GM21390 (cell line): ENCODE measurements around the gene SSH3.

Experiments
- ATAC-seq: cut with Tn5 transposase; IDR thresholded peaks from one replicate; pipeline ENCODE4 v1.9.1; 2021; ENCODE audit not compliant: unreplicated experiment

SSH3 gene

DNA sequence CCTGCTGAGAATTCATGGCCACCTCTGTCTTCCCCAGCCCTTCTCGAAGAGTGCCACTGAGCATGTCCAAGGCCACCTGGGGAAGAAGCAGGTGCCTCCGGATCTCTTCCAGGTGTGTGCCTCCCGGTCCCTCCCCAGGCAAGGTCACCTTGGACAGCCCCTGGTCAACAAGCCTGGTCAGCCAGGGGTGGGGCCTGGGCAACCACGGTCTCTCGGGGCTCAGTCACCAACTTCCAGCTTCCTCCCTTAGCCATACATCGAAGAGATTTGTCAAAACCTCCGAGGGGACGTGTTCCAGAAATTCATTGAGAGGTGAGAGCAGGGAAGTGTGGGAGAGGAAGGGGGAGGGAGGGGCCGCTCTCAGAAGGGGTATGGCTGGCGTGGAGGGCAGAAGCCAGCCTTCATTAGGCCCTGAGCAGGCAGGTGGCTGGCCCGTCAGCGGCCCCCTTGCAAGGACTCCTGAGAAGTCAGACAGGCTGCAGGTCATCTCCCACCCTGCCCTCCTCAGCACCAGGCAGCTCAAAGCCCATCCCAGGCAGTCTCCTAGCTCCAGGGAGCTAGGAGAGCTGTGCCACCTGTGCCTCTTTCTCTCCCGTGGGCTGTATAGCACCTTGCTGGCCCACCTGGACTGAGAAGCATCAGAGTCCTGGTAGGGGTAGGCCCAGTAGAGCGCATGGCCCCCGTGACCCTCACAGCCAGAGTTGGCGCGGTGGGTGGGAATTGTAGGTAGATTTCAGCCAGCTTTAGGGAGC lies 23.6 kb upstream of the SSH3 start:
- ATAC-seq, result no peak

GRCh38 chr11:67280341-67280787 lies 23.0 kb upstream of the SSH3 start:
- ATAC-seq, result no peak

GRCh38 chr11:67280788-67281551 lies 22.4 kb upstream of the SSH3 start:
- ATAC-seq, result no peak

DNA sequence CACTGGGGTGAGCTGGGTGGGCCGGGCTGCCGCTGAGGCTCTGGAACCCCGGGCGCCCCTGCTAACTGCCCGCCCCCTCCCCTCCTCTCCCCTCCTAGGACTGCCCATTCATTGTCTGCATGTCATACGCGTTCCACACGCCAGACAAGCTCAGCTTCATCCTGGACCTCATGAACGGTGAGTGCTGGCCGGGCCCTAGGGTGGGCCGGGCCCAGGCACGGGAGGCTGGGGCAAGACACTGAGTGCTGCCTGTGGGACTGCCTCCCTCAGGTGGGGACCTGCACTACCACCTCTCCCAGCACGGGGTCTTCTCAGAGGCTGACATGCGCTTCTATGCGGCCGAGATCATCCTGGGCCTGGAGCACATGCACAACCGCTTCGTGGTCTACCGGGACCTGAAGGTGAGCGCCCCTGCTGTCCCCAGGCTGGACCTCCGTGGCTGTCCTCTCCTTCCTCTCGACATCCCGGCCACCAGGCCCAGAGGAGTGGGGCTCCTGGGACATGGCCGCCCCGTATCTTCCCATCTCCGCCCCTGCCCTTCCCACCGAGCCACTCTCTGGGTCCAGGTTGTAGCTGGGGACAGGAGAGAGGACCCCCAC lies 21.7 kb upstream of the SSH3 start:
- no peak for ATAC-seq

DNA sequence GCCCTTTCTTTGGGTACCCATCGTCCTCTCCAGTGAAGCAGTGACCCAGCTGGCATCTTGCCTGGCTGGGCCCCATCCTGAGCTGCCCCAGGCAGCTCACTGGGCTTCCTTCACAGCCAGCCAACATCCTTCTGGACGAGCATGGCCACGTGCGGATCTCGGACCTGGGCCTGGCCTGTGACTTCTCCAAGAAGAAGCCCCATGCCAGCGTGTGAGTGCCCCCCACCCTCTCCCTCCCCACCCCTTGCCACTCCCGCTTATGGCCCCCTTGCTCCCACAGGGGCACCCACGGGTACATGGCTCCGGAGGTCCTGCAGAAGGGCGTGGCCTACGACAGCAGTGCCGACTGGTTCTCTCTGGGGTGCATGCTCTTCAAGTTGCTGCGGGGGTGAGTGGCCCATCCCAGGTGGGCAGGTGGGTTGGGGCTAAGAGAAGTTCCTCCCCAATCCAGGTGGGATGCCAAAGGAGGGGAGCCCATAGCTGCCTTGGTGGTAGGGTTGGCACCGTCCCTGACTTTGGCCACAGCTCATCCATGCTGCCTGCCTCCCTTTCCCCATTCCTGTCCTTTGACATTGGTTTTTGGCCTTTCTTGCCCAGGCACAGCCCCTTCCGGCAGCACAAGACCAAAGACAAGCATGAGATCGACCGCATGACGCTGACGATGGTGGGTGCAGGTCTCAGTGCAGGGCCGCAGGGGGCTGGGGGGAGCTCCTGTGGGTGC lies 21.0 kb upstream of the SSH3 start:
- no peak for ATAC-seq

DNA sequence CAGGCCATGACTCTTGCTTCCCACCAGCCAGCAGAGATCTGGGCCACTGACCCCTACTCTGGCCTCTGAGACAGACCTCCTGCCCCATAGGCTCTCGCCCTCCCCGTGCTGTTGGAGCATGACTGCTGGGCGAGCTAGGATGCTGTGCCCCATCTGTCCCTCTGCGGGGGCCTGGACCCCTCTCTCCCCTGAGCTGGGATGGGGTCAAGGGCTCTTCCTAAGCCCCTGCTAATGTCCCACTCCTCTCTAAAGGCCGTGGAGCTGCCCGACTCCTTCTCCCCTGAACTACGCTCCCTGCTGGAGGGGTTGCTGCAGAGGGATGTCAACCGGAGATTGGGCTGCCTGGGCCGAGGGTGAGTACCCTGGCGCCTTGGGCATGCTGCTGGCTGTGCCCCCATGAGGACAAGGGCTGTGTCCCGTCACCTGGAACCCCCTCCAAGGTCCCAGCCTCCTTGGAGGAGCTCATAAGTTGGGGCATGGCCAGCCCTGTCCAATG lies 20.4 kb upstream of the SSH3 start:
- no peak for ATAC-seq

GRCh38 chr11:67283481-67283963 lies 19.8 kb upstream of the SSH3 start:
- ATAC-seq, result no peak

DNA sequence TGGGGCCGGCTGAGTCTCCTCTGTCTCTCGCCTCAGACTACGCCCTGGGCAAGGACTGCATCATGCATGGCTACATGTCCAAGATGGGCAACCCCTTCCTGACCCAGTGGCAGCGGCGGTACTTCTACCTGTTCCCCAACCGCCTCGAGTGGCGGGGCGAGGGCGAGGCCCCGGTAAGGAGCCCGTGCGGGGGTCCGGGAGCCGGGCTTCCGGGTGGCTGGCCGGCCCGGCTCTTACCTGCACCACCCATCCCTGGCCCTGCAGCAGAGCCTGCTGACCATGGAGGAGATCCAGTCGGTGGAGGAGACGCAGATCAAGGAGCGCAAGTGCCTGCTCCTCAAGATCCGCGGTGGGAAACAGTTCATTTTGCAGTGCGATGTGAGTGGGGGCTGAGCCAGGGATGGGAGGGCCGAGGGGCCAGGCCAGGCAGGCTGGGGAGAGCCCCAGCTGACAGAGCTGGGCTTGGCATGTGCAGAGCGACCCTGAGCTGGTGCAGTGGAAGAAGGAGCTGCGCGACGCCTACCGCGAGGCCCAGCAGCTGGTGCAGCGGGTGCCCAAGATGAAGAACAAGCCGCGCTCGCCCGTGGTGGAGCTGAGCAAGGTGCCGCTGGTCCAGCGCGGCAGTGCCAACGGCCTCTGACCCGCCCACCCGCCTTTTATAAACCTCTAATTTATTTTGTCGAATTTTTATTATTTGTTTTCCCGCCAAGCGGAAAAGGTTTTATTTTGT lies 18.4 kb upstream of the SSH3 start:
- ATAC-seq, result no peak

GRCh38 chr11:67285541-67286498 lies 17.5 kb upstream of the SSH3 start:
- ATAC-seq, result no peak

DNA sequence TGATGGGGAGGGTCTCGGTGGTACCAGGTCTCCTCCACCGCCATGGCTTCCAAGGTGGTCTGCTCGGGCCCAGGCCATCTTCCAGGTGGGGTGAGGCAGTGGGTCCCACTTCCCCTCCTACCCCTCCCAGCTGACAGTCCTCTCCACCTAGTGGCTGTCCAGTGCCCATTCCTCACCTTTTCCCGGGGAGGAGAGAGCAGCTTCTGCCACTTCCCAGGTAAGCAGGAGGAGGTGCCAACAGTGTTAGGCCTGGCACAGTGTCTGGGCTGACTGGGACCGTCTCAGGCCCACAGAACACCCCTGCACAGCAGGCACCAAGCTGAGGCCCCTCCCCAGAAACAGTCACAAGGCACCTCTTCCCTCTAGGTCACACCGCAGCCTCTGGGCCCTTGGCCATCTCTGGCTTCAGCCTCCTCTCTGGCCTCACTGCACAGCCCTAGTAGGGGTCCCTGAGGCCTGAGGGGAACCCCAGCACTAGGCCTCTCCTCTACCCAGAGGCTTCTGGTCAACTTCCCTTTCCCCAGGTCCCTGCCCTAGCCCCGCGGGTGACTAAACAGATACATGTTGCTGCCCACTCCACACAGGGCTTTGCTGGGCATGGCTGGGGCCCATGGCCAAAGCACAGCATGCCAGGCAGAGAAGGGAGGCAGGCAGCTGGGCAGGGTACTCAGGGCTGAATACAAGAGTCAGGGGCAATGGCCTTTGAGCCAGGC lies 16.6 kb upstream of the SSH3 start:
- no peak for ATAC-seq

- ATAC-seq, result no peak
Observed at GRCh38 chr11:67287355-67288197, 15.8 kb upstream of the SSH3 start.

DNA sequence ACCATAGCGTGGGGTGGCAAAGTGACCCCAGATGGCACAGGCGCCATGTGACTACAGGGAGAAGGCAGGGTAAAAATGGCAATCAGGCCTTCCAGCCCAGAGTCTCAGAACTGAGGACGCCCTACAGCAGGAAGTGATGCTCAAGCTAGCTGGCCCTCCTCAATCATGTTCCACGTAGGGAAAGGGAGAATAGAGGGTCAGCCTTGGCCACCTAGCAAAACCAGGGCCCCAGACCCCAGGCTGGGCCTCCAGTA lies 15.2 kb upstream of the SSH3 start:
- no peak for ATAC-seq

DNA sequence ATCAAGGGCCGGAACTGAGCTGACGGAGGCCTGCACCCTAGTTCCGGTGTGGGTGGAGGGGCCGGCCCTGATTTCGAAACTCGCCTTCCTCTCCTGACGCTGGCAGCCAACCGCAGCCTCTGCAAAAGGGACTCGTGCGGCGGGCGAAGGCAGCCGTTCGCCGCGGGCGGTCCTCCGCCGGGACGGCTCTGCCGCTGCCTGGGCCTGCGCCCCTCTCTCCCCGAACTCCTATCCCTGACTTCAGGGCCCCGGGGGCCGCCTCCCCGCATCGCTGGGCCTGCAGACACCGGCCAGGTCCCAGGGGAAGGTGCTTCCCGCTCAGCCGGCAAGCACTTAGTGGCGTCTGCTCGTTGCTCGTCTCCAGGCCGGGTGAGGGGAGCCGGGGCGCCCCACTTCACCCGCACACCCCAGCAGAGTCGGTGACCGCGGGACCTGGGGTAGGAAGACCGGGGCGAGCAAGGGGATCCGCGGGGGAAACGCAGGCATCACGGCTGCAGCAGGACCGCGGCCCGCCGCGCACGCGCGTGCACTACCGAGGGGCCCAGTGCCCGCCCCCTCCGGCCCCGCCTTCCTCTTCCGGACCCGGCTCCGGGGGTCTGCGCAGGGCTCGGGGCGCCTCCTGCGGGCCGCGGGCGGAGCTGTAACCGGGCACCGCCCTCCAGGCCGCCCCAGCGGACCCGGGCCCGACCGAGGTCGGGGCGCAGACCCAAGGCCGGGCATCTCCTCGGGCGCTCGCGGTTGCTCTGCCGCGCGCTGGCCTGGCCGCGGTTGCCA lies 14.7 kb upstream of the SSH3 start:
- ATAC-seq, result peak; percentile 59

- ATAC-seq, result peak; percentile 45
Observed at GRCh38 chr11:67289226-67289650, 14.1 kb upstream of the SSH3 start, which contains the start of gene ANKRD13D. TSS of gene ANKRD13D (plus strand) at chr11:67289303. CDS start at chr11:67289461, 158 bp downstream.

DNA sequence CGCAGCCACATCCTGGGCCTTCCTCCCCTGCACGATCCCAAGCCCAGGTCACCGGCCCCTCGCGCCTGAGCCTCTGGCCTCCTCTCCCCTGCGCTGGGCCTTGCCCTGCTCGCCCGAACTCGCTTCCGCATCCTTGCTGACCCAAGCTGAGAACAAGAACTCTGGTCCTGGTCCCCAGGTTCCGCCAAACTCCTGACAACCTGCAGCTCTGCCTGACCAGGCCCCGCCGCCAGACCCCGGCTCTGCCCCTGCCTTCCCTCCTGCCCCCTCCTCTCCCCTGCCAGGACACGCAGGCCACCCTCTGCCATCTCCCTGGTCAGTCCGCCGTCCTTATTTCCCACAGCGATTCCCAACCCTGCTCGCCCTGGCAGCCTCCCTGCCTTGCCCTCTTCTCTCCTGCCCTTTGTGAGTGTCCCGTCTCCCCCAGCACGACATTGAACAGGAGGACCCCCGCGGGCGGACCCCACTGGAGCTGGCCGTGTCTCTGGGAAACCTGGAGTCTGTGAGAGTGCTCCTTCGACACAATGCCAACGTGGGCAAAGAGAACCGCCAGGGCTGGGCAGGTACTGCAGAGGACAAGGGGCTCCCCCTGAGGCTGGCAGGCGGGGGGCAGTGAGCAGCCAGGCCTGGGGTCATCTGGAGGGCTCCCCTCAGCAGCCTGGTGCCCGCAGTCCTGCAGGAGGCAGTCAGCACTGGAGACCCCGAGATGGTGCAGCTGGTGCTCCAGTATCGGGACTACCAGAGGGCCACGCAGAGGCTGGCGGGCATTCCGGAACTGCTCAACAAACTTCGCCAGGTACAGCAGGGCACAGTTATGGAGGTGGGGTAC lies 13.5 kb upstream of the SSH3 start:
- ATAC-seq, result no peak

- no peak for ATAC-seq
Observed at GRCh38 chr11:67290801-67291200, 12.5 kb upstream of the SSH3 start.
